PFSK-1 (cell line): Measurements from ENCODE around the gene TMEM131.

Source experiments
- FOXP2 ChIP-seq: optimal IDR thresholded peaks from 2 replicates; pipeline ENCODE3; 2011; ENCODE audit warnings: borderline replicate concordance, control low read depth, inconsistent platforms; ENCODE audit not compliant: insufficient read depth; ENCODE audit errors: extremely low read length, extremely low read depth
- POLR2AphosphoS5 ChIP-seq: IDR thresholded peaks from 2 replicates; pipeline ENCODE4 v1.6.1; 2012; ENCODE audit warnings: low read depth, mild to moderate bottlenecking, control low read depth, low read length, moderate library complexity
- SIN3A ChIP-seq: IDR thresholded peaks from 2 replicates; pipeline ENCODE4 v1.6.1; 2012; ENCODE audit warnings: mild to moderate bottlenecking, low read length, moderate library complexity, borderline replicate concordance; ENCODE audit not compliant: insufficient read depth
- TAF1 ChIP-seq: IDR thresholded peaks from 2 replicates; pipeline ENCODE4 v1.6.1; 2012; ENCODE audit warnings: low read length, control low read depth, borderline replicate concordance; ENCODE audit not compliant: insufficient read depth
- TF ChIP-seq, protein P1 (sequence below), 2 experiments: IDR thresholded peaks; 2 replicates each; pipeline versions ENCODE4 v1.6.1 to v1.8.0; 2011 to 2012; ENCODE audit warnings: low read depth in 2 of 2, low read length in 2 of 2, control low read depth in 1 of 2, inconsistent platforms in 1 of 2, mild to moderate bottlenecking in 1 of 2, moderate library complexity in 1 of 2; ENCODE audit not compliant: insufficient read depth in 1 of 2

TMEM131 gene

DNA sequence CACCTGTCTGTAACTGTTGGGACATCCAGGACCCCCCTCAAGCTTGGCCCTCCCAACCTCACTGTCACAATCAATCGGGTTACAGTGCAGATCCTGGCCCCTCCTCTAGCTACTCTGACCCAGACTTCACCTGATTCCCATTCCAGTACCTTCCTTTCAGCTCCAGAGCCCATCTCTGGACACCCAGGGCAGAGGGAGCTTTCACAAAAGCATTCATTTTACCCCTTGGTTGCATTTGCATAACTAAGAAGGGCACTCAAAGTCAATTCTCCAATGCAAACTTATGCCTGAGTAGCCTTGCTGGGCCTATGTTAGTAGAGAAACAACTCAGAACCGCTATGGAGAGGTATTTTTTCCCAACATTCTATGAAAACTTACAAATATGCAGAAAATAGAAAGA is 275.0 kb downstream of the TMEM131 start:
- TF ChIP-seq POLR2AphosphoS5 (no peak), TAF1 (no peak), FOXP2 (no peak), SIN3A (no peak)
- TF ChIP-seq, protein P1, sequence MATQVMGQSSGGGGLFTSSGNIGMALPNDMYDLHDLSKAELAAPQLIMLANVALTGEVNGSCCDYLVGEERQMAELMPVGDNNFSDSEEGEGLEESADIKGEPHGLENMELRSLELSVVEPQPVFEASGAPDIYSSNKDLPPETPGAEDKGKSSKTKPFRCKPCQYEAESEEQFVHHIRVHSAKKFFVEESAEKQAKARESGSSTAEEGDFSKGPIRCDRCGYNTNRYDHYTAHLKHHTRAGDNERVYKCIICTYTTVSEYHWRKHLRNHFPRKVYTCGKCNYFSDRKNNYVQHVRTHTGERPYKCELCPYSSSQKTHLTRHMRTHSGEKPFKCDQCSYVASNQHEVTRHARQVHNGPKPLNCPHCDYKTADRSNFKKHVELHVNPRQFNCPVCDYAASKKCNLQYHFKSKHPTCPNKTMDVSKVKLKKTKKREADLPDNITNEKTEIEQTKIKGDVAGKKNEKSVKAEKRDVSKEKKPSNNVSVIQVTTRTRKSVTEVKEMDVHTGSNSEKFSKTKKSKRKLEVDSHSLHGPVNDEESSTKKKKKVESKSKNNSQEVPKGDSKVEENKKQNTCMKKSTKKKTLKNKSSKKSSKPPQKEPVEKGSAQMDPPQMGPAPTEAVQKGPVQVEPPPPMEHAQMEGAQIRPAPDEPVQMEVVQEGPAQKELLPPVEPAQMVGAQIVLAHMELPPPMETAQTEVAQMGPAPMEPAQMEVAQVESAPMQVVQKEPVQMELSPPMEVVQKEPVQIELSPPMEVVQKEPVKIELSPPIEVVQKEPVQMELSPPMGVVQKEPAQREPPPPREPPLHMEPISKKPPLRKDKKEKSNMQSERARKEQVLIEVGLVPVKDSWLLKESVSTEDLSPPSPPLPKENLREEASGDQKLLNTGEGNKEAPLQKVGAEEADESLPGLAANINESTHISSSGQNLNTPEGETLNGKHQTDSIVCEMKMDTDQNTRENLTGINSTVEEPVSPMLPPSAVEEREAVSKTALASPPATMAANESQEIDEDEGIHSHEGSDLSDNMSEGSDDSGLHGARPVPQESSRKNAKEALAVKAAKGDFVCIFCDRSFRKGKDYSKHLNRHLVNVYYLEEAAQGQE (IDR thresholded peaks at IDR 0.05; ENCODE audit: insufficient read depth in 1 of 2, low read depth in 2 of 2, low read length in 2 of 2) = no peak

DNA sequence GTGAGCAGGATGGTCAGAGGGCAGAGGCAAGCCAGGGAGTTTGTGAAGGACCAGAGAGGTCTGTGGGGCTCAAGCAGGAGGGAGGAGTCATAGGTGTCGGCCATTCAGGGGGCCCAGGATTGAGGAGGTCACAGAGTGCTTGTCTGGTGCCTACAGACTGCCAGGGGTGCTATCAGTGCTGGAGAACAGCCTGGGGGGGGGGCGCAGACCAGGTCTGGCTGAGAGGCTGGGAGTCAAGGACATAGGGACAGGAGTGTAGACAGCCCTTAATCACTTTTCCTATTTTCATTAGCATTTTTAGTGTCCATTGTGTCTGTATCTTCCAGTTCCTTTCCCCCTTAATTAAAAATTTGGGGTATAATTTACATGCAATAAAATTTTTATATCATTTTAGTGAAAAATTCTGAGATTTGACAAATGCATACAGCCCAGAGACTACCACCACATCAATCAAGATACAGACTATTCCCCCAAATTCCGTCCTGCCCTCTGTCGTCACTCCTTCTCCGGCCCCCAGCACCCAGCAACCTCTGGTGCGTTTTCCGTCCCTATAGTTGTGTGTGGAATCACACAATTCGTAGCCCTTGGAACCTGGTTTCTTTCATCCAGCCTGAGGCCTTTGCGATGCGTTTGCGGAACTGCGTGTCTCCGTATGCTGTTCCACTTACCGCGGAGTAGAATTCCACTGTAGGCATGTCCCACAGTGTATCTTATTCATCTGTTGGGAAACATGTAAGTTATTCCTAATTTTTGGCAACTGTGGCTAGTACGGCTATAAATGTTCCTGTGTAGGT is 276.2 kb downstream of the TMEM131 start:
- TF ChIP-seq SIN3A (no peak), TAF1 (no peak), POLR2AphosphoS5 (no peak), FOXP2 (no peak)
- TF ChIP-seq, protein P1 (IDR thresholded peaks at IDR 0.05; ENCODE audit: insufficient read depth in 1 of 2, low read depth in 2 of 2, low read length in 2 of 2) = no peak

DNA sequence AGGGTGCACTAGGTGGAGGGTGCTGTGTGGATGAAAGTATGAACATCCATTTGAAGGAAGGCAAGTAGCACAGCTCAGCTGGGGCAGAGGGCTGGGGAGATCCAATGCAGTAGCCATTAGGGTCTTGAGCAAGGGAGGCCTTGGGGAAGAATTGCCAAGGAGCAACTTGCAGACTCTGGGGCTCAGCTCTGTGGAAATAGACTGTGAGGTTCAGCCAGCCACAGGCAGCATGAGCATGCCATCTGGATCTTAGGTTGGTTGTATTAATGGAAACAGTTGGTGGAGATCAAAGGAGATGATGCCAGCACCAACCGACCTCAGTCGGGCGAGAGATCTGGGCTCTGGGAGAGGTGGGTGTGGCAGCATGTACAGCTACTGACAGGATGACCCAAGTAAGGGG is 276.8 kb downstream of the TMEM131 start:
- TF ChIP-seq TAF1 (no peak), FOXP2 (no peak), SIN3A (no peak), POLR2AphosphoS5 (no peak)
- TF ChIP-seq, protein P1 (IDR thresholded peaks at IDR 0.05; ENCODE audit: insufficient read depth in 1 of 2, low read depth in 2 of 2, low read length in 2 of 2) = no peak

DNA sequence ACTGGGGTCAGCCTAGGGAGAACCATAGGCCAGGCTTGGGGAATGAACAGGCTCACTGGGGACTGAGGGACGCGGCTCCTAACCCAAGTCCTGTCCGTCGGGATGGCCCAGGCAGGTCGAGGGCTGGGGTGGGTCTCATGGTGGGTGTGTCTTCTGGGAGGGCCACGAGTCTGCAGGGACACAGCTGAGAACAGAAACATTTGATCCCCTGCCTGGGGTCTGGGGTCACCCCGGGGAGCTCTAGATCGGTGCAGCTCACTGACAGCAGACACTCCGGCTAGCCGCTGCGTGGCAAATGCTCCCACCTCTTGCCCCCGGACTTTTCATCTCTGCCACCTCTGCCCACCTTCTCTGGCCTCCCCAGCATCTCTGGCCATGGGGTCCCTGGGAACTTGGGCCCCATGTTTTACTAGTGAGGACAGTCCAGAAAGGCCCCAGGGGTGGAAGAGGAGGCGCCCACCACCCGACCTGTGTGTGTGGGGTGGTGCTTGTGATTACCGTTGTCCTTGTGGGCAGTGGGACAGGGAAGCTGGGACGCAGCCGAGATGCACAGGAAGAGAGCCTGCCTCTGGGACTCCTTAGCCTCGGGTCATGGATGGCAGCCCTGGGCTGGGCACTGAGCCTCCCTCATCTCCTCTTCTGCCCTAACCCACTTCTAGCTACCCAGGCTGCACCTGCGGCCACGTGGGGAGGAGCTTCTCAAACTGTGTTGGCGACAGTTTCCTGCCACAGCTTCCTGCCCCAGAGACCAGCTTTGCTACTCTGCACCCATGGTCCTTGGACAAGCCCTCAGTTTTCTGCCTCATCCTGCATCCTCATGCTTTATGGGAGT is 277.5 kb downstream of the TMEM131 start:
- TF ChIP-seq SIN3A (no peak), POLR2AphosphoS5 (no peak), FOXP2 (no peak), TAF1 (no peak)
- TF ChIP-seq, protein P1 (IDR thresholded peaks at IDR 0.05; ENCODE audit: insufficient read depth in 1 of 2, low read depth in 2 of 2, low read length in 2 of 2) = no peak
